CD4-positive, alpha-beta T cell treated with Interleukin-6 for 4 hours (primary cell): ENCODE measurements around the gene ATXN7L1.
"Not testable (repeated sequence)": the region's sequence is repeated elsewhere in the genome, so short reads cannot be mapped to it uniquely, and the experiment has no call there.

Source experiments
- DNase-seq: peaks from one replicate; pipeline ENCODE4 v3.0.0-alpha.2; 2020; ENCODE audit warnings: mixed read lengths

Gene ATXN7L1

DNA sequence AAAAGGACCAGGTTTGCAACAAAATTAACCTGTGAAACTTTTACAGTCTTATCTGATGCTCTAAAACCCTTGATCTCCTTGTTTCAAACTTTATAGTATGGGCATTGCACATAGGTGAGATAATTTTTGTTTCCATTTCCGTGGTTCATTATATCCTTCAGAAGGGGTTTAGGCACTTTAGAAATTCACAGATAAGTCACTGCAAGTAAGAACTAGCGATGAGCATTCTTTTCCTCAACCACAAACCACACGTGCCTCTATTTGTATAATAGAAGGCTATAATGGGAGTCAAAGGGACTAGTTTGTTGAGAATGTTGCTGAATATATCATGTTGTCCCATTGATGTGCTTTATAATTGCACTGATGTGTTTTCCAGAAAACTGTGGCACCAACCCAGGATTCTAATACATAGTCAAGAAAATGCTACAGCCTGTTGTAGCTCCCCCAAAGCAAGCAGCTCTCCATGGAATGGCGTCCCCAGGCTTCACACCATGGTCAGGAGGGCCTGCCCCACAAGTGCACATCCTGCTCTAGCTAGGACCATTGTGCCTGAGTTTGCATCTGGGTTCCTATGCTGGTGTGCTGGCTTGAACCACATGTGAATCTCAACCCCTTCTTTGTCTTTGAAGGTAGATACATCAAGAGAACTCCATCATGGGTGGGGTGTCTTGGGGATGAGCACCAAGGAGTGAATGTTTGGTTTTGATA, 14.0 kb upstream of the ATXN7L1 start:
- no peak for DNase-seq

DNA sequence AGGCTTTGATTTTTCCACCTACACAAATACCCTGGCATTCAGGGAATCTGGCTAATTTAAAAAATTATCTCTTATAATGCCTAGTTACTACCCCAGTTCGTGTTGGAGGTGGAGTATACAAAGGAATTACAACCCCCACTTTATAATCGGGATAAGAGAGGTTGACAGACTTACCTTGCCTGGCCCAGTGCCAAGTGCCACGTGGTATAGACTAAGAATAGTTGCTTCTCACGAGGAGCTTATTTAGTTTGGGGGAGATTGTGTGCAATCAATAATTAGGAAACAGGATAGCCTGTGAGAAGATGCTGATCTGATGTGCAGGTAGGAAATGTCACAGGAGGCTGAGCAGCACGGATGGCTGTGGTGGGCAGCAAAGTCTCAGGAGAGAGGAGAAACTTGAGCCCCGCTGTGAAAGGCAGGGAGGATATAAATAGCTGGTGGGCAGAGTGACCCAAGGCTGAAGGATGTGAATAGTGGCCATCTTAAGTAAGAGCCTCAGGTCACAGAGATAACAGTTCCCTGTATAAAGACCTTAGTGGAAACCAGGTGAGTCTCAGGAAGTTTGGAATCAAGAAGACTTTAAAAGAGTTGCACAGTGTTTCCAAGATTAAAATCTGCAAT, 11.3 kb upstream of the ATXN7L1 start:
- DNase-seq, result peak; percentile 38

DNA sequence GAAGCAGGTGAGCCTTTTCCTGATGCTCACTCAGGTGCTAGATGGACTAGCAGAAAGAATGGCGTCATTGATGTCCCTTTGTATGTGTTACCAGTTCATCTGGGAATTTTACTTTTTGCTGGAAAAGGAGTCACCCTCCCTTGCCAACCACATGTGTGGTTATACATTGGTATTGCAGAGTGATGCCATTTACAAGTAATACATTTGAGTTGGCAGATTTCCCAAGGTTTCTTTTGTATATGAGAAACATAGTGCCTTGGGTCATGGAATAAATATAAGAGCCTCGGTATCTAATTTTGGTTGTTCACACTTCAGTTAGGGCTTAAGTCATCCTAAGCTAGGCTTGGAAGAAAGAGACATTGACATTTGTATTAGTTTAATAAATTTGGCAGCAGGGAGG, 10.4 kb upstream of the ATXN7L1 start:
- DNase-seq, result no peak

DNA sequence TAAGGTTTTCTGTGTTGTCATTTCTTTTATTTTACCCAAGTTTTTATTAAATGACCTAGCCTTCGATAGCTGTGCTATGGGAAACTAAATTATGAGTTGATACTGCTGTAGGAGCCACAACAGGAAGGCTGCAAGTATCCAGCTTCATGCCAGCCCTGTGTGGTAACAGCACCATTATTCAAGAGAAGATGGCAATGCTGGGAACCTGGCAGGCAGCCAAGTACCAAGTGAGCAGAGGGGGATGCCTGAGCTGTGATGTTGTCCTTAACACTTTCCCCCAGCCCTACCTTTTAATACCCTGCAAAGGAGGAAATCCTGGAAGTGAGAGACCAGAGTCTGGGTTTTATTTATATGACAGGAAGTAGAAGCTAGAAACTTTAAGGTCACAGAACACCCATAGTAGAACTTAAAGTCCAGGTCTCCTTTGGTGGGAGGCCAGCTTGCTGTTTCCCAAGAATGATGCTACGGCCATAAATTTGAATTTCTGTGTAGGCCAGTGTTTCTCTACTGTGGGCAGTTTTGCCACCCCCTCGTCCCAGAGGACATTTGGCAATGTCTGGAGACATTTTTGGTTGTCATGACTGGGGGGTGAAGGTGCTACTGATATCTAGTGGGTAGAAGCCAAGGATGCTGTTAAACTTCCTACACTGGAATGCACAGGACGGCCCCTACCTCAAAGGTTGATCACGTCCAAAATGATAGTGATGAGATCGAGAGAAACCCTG, 9.2 kb upstream of the ATXN7L1 start:
- DNase-seq, result peak; percentile 55

DNA sequence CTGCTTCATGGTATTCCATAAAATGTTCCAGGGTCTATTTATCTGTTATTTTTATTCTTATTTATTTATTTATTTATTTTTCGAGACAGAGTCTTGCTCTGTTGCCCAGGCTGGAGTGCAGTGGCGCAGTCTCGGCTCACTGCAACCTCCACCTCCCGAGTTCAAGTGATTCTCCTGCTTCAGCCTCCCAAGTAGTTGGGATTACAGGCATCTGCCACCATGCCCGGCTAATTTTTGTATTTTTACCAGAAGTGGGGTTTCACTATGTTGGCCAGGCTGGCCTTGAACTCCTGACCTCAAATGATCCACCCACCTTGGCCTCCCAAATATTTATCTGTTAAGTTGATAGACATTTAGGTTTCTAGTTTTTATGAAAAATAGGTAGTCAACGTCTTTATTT, 6.8 kb upstream of the ATXN7L1 start:
- not testable (repeated sequence) for DNase-seq

DNA sequence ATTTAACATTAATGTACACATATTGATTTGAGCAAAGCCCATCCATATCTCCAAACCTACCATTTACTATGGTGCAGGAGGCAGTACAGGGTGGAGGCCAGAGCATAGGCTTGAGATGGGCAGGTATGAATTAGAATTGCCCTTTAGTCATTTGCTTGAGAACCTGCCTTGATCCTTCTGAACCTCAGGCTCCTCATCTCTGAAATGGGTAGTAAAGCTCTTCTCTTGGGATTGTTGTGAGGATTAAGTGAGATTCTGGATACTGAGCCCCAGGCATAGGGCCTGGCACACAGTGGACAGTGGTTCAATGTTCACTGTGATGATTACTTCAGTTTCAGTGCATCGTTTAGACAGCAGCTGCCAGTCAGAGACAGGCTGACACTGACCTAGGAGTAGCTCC, 5.0 kb upstream of the ATXN7L1 start:
- DNase-seq, result no peak

DNA sequence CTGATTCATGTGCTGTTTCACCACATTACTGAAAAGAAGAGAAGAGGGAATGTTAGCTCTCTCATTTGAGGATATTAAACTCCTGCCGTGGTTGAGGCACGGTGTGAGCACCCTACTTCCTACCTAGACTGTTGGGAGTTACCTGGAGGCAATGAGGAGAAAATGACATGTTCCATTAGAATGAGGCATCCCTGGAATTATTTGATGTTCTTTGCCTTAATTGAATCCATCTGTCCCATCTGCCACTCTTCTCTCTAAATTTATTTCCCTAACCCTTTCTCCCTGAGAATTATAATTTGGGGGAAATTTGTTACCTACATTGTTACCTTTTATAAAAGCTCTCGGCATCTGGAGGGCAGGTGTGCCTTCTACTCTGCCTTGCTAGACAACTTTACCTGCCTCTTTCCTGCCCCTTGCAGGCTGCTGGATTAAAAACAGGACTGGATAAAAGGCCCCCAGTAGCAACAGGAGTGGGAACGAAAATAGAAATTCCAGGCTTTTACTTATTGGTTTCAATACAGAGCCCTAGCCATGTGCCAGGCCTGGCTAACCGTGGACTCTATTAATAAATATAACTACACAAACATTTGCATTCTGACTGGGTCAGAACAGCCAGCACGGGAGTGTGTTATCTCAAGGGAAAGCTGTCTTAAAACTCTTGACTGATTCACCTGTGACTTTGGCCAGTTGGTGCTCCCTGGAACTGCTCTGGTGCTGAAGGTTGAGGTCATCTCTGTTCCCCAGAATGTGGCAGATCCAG, 4.4 kb upstream of the ATXN7L1 start:
- no peak for DNase-seq

DNA sequence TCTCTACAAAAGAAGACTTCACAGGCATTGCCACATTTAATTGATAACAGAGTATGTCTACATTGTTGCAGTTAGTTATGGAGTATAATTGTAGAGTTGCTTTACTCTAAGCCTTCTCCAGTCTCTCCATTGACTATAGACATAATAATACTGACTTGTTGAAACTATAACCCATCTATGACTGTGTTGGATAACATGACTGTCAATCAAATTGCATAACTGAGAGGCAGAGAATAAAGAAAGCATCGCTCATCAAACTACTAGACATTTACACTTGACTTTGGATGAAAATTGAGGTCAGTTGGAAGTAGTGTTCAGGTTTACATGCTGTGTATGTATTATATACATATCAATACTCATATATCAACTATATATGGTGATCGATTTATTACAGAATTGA, 3.4 kb upstream of the ATXN7L1 start:
- no peak for DNase-seq

DNA sequence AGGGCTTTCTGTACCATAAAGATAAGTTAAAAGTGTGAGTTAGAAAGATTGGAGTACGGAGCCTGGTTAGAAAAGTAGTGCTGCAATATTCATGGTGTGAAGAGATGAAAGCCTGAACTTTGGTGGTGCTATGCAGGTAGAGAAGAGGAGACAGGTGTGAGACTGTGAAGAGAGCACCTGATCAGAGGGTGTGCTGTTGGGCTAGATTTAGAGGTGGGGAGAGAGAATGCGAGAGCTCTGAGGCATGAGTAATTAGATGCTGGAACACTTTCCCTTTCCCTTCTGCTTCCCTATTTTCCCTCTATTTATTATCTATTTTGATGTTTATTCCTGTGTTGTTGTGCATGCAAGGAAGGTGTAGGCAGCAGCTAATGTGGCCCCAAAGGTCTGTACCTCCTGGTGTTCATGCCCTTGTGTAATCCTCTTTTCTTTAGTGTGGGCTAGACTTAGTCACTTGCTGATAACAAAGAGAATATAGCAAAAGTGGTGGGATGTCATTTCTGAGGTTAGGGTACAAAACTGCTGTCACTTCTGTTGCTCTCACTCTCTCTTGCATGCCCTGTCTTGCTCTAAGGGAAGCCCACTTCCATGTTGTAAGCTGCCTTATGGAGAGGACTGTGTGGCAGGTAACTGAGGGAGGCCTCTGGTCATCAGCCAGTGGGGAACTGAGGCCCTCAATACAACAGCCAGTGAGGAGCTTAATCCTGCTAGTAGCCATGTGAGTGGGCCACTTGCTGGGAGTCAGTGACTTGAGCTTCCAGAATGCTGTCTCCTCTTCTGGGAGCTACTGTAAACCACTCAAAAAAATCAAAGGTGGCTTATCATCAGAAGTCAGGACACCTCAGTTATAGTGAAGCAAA, 2.6 kb upstream of the ATXN7L1 start:
- DNase-seq, result no peak

DNA sequence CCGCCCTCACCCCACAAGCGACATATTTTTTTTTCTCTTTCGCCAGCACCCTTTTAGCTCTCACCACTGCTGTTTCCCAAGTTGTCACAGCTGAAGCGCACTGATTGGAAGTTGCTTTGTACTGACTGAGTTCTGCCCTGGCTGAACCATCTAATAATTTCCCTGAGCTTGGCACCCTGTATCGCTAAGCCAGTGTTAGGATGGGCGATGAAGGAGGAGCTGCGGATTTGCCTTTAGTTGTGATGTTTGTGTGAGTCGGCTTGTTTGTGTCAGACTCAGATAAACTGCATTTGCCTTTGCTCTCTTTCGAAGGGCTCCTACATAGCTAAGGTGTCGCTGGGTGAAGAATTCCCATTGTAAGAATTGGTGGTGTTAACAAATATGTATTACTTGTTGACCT, 1.3 kb upstream of the ATXN7L1 start:
- no peak for DNase-seq

DNA sequence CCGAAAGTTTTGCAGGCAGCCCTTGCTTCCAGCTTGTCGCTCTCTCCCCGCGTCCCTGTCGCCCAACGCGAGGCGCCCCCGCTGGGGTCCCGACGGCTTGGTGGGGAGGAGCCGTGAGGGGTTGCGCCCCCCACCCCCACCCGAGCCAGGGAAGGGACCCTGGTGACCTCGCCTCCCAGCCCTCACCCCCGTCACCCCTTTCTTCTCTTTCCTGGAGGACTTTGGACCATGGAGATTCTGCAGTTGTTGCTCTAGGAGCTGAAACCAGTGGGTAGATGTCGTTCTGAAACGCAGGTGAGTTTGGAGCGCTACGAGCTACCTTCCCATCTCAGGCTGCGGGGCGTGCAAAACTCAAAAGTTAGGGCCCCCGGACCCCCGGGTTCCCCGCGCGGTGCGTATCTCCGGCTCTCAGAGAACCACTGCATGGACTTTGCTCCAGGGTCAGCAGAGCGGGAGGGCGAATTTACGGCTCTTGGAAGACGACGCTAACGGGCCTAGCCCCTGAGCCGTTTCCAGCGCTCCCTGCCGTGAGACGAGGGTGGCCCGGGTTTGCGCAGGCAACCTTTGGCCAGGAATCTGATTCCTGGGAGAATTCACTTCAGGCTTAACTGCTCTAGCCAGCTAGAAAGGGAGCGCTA, 684 bp upstream of the ATXN7L1 start:
- peak; percentile 26 for DNase-seq

DNA sequence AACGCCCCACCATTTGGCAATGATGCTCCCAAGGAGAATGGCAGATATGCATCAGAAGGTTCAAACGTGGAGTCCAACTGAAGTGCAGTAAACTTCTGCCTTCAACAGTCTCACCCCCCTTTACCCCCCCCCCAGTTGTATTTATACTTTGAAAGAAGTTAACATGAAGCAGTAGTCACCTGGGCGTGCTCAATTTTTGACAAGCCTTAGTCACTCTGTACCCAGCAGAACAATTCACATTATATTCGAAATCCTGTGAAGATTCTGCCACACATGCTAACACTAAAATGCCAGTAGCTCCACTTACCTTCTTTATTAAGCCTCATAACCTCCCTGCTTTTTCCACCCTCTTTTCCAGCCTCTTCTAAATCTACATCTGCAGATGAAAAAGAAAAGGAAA, 894 bp downstream of the ATXN7L1 start:
- peak; percentile 32 for DNase-seq

DNA sequence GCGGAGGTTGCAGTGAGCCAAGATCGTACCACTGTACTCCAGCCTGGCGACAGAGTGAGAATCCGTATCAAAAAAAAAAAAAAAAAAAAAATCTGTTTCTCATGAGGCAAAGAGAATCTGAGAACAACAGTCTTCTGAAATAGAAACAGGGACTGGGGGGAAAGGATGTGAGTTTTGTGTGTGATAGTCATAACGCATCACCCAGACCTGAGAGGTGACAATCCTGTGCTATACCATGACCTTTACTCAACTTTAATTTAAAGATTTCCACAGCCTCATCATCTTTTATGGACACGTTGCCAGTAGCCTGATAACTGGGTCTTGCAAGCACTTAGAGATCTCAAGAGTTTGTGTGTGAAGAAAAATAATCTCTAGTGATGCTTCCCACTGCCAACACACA, 2.3 kb downstream of the ATXN7L1 start:
- no peak for DNase-seq

DNA sequence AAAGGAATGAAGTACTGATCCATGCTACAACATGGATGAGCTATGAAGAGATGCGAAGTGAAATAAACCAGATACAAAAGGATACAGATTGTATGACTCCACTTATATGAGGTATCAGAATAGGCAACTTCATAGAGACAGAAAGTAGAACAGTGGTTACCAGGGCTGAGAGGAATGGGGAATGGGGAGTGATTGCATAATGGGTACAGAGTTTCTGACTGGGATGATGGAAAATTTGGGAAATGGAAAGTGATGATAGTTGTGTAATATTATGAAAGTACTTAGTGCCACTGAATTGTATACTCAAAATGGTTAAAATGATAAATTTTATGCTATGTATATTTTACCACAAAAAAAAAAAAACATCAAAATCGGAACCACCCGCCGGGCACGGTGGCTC, 3.9 kb downstream of the ATXN7L1 start:
- DNase-seq, result no peak

DNA sequence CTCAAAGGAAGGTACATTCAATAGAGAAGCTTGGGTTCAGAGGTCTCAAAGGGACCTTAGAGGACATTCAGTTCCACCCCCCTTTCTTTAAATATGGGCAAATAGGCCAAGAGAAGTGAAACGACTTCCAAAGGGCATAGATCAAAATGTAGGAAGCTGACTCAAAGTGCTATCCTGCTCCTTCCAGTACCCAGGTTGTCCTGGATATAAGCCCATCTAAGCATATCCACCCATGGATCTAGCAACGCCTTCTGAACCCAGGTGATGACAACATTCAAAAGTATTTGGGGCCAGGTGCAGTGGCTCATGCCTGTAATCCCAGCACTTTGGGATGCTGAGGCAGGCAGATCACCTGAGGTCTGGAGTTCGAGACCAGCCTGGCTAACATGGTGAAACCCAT, 5.3 kb downstream of the ATXN7L1 start:
- DNase-seq, result no peak

DNA sequence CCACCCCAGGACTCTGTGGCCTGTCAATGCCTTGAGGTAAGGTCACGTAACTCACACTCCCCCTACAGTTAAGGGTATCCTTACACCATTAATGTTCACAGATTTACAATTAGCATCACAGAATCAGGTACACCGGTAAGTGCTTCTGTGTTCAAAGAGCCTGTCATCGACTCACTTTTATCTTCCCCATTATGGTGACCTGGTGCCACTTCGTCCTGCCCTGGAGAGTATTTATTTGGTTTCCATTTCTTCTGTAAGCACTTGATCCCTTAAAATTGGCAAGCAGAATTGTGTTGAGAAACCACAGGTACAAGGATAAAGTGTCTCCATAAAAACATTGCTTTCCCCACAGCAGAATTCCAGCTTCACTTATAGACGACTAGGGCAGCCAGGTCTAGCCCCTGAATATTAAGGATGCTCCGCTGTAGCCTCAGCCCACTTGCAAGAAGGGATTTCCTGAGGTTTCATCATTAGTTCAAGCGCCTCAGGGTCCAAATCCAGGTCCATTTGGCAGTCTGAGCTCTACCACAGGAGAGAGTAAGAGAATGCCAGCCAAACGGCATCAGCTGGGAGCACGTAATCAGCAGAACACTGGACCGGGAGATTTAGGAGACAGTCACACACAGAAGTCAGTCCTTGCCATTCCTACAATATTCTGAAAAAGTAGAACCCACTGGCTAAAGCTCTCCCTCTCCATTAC, 10.1 kb downstream of the ATXN7L1 start:
- no peak for DNase-seq

DNA sequence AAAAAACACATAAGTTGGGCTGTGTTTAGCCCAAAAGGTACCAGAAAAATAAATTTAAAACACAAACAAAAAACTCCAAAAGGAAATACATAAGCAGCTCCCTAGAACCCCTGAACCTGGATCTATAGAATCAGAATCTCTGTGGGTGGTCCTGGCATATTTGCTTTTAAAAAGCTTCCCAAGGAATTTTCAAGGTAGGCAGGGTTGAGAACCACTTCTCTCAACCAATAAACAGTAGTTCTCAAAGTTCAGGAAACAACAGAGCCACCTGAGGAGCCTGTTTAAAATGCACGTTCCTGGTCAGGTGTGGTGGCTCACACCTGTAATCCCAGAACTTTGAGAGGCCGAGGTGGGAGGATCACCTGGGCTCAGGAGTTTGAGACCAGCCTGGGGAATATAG, 12.5 kb downstream of the ATXN7L1 start:
- DNase-seq, result no peak

DNA sequence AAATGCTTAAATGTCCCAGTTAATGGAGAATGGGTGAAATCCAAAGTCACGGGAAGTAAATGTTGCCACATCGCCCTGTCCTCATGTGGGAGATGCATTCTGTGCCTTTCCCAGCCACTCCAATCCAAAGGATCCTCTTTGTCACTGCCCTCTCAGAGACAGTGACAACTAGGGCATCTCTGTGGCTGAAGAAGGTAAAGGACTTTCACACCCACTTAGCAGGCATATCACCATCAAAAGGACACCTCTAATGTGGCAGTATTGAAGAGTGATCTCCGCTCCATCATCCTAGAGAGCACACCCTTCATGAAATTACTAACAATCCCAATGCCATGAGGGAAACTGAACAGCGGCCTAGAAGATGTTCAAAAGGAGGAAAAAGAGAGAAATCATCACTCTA, 13.6 kb downstream of the ATXN7L1 start:
- no peak for DNase-seq

DNA sequence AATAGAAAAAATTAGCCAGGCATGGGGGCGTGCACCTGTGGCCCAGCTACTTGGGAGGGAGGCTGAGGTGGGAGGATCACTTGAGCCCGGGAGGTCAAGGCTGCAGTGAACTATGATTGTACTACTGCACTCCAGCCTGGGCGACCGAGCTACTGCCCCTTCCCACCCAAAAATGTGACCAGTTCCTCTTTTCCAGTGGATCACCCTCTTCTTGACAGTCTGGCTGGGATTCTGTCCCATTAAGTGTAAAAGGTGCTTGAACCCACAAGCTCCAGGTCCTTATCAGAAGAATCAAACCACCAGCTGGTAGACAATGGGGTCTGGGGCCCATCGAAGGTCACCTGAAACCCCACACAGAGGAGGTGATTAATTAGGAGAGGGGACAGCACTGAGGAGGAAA, 14.1 kb downstream of the ATXN7L1 start:
- no peak for DNase-seq

DNA sequence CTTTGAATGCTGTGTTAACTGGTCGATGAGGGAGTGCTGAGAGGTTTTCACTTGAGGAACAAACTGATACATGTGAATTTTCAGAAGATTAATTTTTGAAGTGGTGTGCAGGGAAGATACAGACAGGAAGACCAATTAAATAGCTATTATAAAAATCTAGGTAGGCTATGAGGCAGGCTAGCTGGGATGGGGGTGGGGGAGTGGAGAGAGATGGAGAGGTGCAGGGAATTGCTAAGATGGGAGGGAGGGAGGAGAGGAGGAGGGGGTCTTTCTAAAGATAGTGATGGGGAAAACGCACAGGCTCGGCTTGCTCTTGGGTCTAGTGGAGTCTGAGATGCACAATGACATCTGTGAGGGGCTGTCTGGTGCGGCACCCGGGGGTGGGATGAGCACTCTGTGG, 15.2 kb downstream of the ATXN7L1 start:
- DNase-seq, result no peak

DNA sequence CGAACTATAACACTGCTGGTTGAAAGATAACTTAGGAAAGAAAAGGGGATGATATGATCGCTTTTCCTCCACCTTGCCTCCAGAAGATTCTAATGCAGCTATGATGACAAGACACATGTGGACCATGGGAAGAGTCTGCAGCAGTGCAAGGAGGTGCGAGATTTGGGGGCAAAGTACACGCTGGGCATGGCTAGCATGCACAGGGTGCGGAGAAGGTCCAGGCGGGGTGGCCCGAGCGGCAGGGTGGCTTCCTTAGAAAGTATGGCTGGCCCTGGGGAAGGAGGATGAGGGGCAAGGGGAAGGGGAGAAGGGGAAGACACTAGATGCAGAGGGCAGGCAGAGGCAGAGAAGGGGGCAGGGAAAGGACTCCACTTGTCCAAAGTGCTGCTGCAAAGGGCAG, 15.6 kb downstream of the ATXN7L1 start:
- no peak for DNase-seq
